ENCODE measurements around the gene RABEPK. TPM values are rescaled to one million over a fixed set of nuclear protein-coding genes. Genes with fewer than 3 reads are reported as not detected.
"Not testable (repeated sequence)": the region's sequence is repeated elsewhere in the genome, so short reads cannot be mapped to it uniquely, and the experiment has no call there.

The RABEPK gene
- total RNA-seq (2014; rRNA removed; shearing (Covaris generic)): 62.0 and 63.2 TPM in 2 replicates
- 48.7 and 49.6 TPM in 2 replicates for polyA plus RNA-seq (2014; cell fraction: nucleus; rRNA removed)

- peak; percentile 91 for DNase-seq (ENCODE audit: extremely low read depth, low read depth)
Observed at GRCh38 chr9:125200216-125201047, at the start of gene RABEPK. Gene RABEPK, plus strand, starts transcription at chr9:125200542. Its CDS starts 2,472 bp downstream, at chr9:125203014.

- DNase-seq (ENCODE audit: extremely low read depth, low read depth): no peak
Observed at GRCh38 chr9:125151730-125152129, 48.6 kb upstream of the RABEPK start.

- no peak for DNase-seq (ENCODE audit: extremely low read depth, low read depth)
Observed at GRCh38 chr9:125153712-125154367, 46.5 kb upstream of the RABEPK start.

GRCh38 chr9:125156551-125156950 lies 43.8 kb upstream of the RABEPK start:
- no peak for DNase-seq (ENCODE audit: extremely low read depth, low read depth)

GRCh38 chr9:125160750-125161149 lies 39.6 kb upstream of the RABEPK start:
- no peak for DNase-seq (ENCODE audit: extremely low read depth, low read depth)

- no peak for DNase-seq (ENCODE audit: extremely low read depth, low read depth)
Observed at GRCh38 chr9:125161284-125161918, 38.9 kb upstream of the RABEPK start.

GRCh38 chr9:125162891-125163290 lies 37.5 kb upstream of the RABEPK start:
- not testable (repeated sequence) for DNase-seq (ENCODE audit: extremely low read depth, low read depth)

- DNase-seq (ENCODE audit: extremely low read depth, low read depth): no peak
Observed at GRCh38 chr9:125166762-125167161, 33.6 kb upstream of the RABEPK start.

GRCh38 chr9:125169895-125170294 lies 30.4 kb upstream of the RABEPK start:
- DNase-seq (ENCODE audit: extremely low read depth, low read depth): no peak

- no peak for DNase-seq (ENCODE audit: extremely low read depth, low read depth)
Observed at GRCh38 chr9:125172031-125172755, 28.1 kb upstream of the RABEPK start.

GRCh38 chr9:125176636-125177035 lies 23.7 kb upstream of the RABEPK start:
- no peak for DNase-seq (ENCODE audit: extremely low read depth, low read depth)

GRCh38 chr9:125177888-125178287 lies 22.5 kb upstream of the RABEPK start:
- no peak for DNase-seq (ENCODE audit: extremely low read depth, low read depth)

GRCh38 chr9:125179776-125180175 lies 20.6 kb upstream of the RABEPK start:
- DNase-seq (ENCODE audit: extremely low read depth, low read depth): not testable (repeated sequence)

GRCh38 chr9:125180876-125181275 lies 19.5 kb upstream of the RABEPK start:
- no peak for DNase-seq (ENCODE audit: extremely low read depth, low read depth)

GRCh38 chr9:125181756-125182155 lies 18.6 kb upstream of the RABEPK start:
- not testable (repeated sequence) for DNase-seq (ENCODE audit: extremely low read depth, low read depth)

- no peak for DNase-seq (ENCODE audit: extremely low read depth, low read depth)
Observed at GRCh38 chr9:125183054-125183453, 17.3 kb upstream of the RABEPK start.

GRCh38 chr9:125183561-125183960 lies 16.8 kb upstream of the RABEPK start:
- DNase-seq (ENCODE audit: extremely low read depth, low read depth): no peak

GRCh38 chr9:125189011-125189360 lies 11.4 kb upstream of the RABEPK start:
- no peak for DNase-seq (ENCODE audit: extremely low read depth, low read depth)

GRCh38 chr9:125189361-125190289 lies 10.7 kb upstream of the RABEPK start, which contains the start of gene PPP6C:
Gene PPP6C, minus strand, starts transcription at chr9:125189803. Its CDS starts 85 bp downstream, at chr9:125189718.
- peak; percentile 94 for DNase-seq (ENCODE audit: extremely low read depth, low read depth)

All from NCI-H460 (cell line).